Measurements from ENCODE around the gene ADAM23.
"Not testable (repeated sequence)": the region's sequence is repeated elsewhere in the genome, so short reads cannot be mapped to it uniquely, and the experiment has no call there.

Gene ADAM23

DNA sequence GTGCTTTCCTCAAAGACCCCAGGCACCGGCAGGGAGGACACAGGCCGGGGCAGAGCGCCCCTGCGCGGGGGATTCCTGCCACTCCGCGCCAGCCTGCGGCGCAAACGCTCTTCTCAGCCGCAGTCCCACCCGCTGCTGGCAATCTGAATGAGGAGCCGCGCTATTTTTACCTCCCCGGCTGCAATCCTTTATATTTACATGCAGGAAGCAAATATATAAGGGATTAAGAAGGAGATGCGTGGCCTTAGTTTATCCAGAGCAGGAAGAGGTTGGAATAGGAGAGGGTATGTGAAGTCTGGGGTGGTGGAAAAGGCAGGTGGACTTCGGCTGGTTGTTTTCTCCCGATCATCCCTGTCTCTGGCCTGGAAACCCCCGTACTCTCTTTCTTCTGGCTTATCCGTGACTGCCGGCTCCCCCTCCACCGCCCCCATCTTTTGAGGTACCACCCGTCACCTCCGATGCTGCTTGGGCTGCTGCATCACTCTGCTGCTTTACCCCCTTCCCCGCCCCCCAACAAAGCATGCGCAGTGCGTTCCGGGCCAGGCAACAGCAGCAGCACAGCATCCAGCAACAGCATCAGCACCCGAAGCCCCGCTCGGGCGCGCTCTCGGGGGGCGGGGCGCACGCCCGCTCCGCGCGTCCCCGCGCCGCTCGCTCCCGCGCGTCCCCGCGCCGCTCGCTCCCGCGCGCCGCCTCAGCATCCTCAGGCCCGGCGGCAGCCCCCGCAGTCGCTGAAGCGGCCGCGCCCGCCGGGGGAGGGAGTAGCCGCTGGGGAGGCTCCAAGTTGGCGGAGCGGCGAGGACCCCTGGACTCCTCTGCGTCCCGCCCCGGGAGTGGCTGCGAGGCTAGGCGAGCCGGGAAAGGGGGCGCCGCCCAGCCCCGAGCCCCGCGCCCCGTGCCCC is at the start of gene ADAM23:
TSS of gene ADAM23 (plus strand) at position 700 of the 902 bp plus-strand sequence. CDS start 335 bp downstream, outside the sequence.
- peak; percentile 72 for DNase-seq

GRCh38 chr2:206396211-206396610 is 47.1 kb upstream of the ADAM23 start:
- no peak for DNase-seq

DNA sequence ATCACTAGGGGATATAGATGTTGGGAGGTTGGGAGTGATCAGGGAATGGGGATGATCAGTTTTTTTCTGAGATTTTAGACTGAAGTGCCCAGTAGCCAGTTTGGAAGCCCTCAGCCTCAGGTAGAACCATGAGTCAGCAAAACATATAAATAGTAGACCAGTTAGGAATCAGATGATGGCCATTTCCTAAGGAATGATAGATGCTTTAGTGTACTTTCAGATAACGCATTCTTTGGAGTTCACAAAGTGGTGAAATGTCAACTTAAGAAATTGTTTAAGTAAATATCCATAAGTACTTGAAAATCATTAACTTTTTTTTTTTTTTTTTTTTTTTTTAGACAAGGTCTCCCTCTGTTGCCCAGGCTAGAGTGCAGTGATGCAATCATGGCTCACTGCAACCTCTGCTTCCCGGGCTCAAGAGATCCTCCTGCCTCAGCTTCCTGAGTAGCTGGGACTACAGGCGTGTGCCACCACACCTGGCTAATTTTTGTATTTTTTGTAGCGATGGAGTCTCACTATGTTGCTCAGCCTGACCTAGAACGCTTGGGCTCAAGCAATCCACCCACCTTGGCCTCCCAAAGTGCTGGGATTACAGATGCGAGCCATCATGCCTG is 40.3 kb upstream of the ADAM23 start:
- DNase-seq: not testable (repeated sequence)

DNA sequence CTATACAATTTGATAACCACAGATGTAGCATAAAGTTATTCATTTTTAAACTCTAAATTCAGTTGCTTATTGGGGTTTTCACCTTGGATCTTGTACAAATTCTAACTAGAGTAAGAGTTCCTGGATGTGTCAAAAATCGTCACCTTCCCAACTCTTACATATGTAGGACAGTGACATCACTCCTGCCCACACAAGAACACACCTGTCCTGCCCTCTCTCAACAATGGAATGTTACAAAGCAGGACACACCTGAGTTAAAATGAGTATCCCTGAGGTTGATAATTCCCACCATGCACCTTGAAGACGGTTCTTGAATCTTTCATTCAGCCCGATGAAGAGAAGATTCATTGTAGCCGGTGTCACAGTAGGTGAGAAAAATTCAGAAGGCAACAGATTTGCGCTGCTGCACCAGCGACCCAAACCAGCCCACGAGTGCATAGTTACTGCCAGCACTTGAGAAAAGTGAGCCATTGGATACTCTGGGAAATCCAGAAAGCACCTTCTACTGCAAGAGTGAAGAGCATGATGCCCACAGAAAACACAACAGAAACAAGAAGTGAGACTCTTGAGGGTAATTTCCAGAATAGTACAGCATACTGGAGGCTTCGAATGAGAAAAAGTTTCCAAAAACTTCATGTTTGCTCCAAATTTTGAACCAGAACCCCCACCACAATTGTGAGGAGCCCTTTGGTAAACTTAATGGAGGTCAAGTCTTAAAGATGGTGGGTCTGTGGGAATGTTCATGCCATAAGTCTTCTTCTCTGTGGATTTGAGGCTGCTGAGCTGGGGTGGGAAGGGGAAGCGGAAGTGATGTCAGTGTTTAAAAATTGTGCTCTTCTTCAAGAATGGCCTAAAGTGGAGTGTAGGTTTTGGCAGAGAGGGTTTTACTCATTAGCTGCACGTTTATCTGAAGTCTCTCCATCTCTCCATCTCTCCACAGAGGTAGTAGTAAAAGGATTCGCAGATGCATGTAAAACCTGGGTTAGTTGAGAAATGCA is 34.7 kb upstream of the ADAM23 start:
- DNase-seq: no peak

GRCh38 chr2:206410714-206411113 is 32.6 kb upstream of the ADAM23 start:
- no peak for DNase-seq

- DNase-seq: no peak
Observed at GRCh38 chr2:206415618-206416243, 27.6 kb upstream of the ADAM23 start.

DNA sequence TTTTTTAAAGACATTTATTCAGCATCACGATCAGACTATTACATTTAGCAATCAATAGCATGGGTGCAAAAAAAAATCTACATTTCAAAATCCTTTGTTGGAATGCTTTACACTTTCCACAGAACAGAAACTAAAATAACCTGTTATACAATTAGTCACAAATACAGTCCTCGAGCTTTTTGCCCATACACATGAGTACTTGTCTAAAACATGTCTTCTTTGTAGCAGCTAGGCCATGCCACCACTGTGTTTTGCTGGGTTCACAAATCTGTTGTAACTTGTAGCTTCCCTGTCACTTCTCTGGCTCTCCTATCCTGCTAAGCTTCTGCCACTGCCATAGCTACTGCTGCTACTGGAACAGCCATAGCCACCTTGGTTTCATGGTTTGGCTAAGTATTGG is 24.4 kb upstream of the ADAM23 start:
- no peak for DNase-seq

DNA sequence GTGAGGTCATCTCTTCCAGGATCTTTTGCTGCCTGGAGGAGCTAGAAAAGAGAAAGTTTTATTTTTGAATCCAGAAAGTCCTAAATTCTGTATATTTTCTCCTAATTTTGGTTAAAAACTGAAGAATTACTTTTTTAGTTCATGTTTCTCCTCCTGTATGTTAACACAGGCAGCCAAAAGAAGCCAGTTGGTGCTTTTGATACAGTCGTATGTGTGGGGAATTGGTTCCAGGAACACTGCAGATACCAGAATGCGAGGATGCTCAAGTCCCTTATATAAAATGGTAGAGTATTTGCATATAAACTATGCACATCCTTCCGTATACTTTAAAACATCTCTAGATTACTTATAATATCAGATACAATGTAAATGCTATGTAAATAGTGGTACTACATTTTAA is 22.6 kb upstream of the ADAM23 start:
- DNase-seq: no peak

DNA sequence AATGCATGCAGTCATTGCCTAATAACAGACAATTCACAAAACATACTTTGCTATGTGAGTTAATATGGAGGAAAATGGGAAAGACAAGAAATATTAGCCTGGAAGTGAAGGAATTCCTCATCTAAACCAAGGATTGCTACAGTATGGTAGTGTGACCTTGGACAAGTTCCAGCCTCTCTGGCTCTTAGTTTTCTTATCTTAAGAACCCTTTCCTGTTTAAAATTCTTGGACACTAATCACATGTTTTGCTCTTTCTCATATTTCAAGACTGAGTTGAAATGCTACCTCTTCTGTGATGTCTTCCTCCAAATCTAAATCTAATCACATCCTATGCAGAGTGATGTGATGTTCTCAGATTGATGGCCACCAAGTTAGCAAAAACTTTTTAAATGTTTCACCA is 20.8 kb upstream of the ADAM23 start:
- no peak for DNase-seq

GRCh38 chr2:206423147-206423546 is 20.2 kb upstream of the ADAM23 start:
- no peak for DNase-seq

- DNase-seq: no peak
Observed at GRCh38 chr2:206424134-206424533, 19.2 kb upstream of the ADAM23 start.

GRCh38 chr2:206428783-206429182 is 14.5 kb upstream of the ADAM23 start:
- DNase-seq: no peak

DNA sequence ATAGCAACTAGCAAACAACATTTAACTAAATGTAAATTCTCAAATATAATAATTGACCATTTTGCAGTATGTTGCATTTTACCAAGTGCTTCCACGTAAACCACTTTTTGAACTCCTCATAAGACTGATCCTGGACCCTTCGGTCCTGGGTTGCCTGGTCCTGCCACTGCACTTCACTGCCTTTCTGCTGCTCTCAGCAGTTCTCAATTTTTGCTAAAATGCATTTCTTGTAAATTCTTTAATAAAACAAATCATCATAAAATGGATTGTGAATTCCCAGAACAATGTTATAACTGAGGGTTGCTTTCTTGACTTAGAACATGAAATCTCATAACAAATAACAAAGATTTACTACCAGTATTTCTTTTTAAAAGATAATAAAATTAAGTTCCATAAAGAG is 12.9 kb upstream of the ADAM23 start:
- no peak for DNase-seq

GRCh38 chr2:206431439-206431838 is 11.9 kb upstream of the ADAM23 start:
- no peak for DNase-seq

- DNase-seq: no peak
Observed at GRCh38 chr2:206432193-206433082, 10.9 kb upstream of the ADAM23 start.

- no peak for DNase-seq
Observed at GRCh38 chr2:206433190-206433589, 10.1 kb upstream of the ADAM23 start.

- no peak for DNase-seq
Observed at GRCh38 chr2:206433686-206434085, 9.6 kb upstream of the ADAM23 start.

DNA sequence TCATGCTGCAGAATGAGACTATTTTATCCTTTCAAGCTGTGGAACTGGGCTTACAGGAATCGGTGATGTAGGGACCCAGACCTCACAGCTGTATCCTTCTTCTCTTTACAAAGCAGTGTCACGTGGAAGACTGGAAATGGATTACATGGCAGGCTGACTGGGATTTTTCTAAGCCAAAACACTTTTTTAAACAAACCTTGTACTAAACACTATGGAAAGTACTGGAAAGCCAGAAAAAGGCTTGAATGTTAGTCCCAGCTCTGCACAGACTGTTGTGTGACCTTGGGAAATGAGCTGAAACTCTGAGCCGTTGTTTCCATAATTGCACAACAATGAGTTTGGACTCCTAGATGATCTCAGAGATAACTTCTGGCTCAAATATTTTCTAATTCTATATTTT is 7.6 kb upstream of the ADAM23 start:
- DNase-seq: no peak

- DNase-seq: no peak
Observed at GRCh38 chr2:206438196-206438724, 5.1 kb upstream of the ADAM23 start.

GRCh38 chr2:206442474-206442832 is 879 bp upstream of the ADAM23 start:
- DNase-seq: no peak
